ENCODE data around the gene RAB8A. TPM values are rescaled to one million over a fixed set of nuclear protein-coding genes. Genes with fewer than 3 reads are reported as not detected.
A peak's percentile ranks its signal among the peaks of the same experiment; 100 is the strongest.

RAB8A gene
- total and polyA plus RNA-seq, 9 of the 15 experiments (the other 6 are each of a cell fraction or from before 2014, with no cell fraction given), result 11.2 to 102 (median 53.2) TPM

DNA sequence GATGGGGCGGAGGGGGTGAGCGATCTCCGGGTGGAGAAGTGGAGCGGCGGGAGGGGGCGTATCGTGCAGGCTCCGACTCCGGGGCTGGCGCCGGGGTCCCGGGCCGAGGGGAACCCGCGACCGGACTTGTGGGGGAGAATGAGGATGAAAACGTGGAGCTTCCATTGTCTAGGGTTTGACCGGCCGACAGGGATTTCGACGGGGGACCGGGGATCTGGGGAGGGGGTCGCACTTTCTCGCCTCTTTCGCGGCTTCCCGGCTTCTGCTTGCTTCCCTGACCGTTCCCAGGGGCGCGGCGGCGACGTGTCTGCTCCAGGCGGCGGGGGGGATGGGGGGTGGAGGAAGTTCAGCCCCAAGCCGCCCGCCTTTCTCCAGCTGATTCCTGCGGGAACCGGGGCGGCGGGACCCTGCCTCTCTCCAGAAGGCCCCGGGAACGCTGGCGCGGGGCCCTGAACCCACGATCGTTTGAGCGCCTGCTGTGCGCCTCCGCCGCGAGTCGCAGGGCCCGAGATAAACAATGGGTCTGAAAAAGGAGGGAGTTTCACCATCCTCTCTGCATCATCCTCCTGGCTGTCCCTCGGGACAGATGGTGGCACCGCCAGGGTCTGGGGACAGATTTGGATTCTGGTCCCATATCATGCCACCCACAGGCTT, 34.6 kb upstream of the RAB8A start (continued):
- TF ChIP-seq CXXC5 (CRISPR knock-in tag; IDR thresholded peaks at IDR 0.05) (0 out of 2 replicates have a peak, but pooled peaks have one; percentile 39), SAFB2 (IDR thresholded peaks at IDR 0.05; ENCODE audit: borderline replicate concordance, low read depth, low read length, severe bottlenecking) (no peak), ARID2 (IDR thresholded peaks at IDR 0.05) (no peak), POLR2G (IDR thresholded peaks at IDR 0.05; ENCODE audit: low read depth, low read length) (peak; percentile 65), MAZ (CRISPR knock-in tag; conservative IDR thresholded peaks at IDR 0.05 in 1 of 2, IDR thresholded peaks at IDR 0.05 in 1 of 2) (peak in 1 of 2 experiments; percentile 44; a peak in 1 of 4 replicates), STAT5A (IDR thresholded peaks at IDR 0.05; ENCODE audit: borderline replicate concordance, low read length) (no peak), HMGN3 (IDR thresholded peaks at IDR 0.05; ENCODE audit: borderline replicate concordance, extremely low read depth, insufficient read length, low read depth, low read length) (peak; percentile 47), FIP1L1 (IDR thresholded peaks at IDR 0.05; ENCODE audit: low read depth, low read length, poor library complexity, severe bottlenecking) (peak; percentile 25), TCF7L2 (IDR thresholded peaks at IDR 0.05; ENCODE audit: low read depth, low read length) (no peak), CCNT2 (IDR thresholded peaks at IDR 0.05; ENCODE audit: borderline replicate concordance, extremely low read depth, insufficient read length, low read depth, low read length) (peak; percentile 41), JUN (IDR thresholded peaks at IDR 0.05; ENCODE audit: borderline replicate concordance, low read depth, low read length) (no peak), JUN (CRISPR knock-in tag; IDR thresholded peaks at IDR 0.05; ENCODE audit: borderline replicate concordance) (no peak), RBFOX2 (IDR thresholded peaks at IDR 0.05; ENCODE audit: low read depth, low read length) (peak; percentile 51), SRF (CRISPR knock-in tag; IDR thresholded peaks at IDR 0.05) (0 out of 4 replicates have a peak, but pooled peaks of 1 of the 2 experiments have one; percentile 52)
- TF ChIP-seq, protein P1, sequence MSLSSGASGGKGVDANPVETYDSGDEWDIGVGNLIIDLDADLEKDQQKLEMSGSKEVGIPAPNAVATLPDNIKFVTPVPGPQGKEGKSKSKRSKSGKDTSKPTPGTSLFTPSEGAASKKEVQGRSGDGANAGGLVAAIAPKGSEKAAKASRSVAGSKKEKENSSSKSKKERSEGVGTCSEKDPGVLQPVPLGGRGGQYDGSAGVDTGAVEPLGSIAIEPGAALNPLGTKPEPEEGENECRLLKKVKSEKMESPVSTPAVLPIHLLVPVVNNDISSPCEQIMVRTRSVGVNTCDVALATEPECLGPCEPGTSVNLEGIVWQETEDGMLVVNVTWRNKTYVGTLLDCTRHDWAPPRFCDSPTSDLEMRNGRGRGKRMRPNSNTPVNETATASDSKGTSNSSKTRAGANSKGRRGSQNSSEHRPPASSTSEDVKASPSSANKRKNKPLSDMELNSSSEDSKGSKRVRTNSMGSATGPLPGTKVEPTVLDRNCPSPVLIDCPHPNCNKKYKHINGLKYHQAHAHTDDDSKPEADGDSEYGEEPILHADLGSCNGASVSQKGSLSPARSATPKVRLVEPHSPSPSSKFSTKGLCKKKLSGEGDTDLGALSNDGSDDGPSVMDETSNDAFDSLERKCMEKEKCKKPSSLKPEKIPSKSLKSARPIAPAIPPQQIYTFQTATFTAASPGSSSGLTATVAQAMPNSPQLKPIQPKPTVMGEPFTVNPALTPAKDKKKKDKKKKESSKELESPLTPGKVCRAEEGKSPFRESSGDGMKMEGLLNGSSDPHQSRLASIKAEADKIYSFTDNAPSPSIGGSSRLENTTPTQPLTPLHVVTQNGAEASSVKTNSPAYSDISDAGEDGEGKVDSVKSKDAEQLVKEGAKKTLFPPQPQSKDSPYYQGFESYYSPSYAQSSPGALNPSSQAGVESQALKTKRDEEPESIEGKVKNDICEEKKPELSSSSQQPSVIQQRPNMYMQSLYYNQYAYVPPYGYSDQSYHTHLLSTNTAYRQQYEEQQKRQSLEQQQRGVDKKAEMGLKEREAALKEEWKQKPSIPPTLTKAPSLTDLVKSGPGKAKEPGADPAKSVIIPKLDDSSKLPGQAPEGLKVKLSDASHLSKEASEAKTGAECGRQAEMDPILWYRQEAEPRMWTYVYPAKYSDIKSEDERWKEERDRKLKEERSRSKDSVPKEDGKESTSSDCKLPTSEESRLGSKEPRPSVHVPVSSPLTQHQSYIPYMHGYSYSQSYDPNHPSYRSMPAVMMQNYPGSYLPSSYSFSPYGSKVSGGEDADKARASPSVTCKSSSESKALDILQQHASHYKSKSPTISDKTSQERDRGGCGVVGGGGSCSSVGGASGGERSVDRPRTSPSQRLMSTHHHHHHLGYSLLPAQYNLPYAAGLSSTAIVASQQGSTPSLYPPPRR (CRISPR knock-in tag; IDR thresholded peaks at IDR 0.05; ENCODE audit: borderline replicate concordance), result 0 out of 2 replicates have a peak, but pooled peaks have one; percentile 74
- TF ChIP-seq, protein P2, sequence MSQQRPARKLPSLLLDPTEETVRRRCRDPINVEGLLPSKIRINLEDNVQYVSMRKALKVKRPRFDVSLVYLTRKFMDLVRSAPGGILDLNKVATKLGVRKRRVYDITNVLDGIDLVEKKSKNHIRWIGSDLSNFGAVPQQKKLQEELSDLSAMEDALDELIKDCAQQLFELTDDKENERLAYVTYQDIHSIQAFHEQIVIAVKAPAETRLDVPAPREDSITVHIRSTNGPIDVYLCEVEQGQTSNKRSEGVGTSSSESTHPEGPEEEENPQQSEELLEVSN (IDR thresholded peaks at IDR 0.05; ENCODE audit: borderline replicate concordance in 1 of 2, extremely low read depth in 1 of 2, insufficient read depth in 1 of 2, insufficient read length in 1 of 2, low read depth in 1 of 2, low read length in 1 of 2, poor library complexity in 1 of 2, severe bottlenecking in 1 of 2), result peak in 1 of 2 experiments; percentile 55
